Psoas muscle (tissue), 8 donors: ENCODE data around the gene ZNF804A. TPM values are rescaled to one million over a fixed set of nuclear protein-coding genes. Genes with fewer than 3 reads are reported as not detected.

Experiments used
- ATAC-seq, 4 donors: fragments of 200-7000 bp; cut with Tn5 transposase; one replicate each; pipeline ENCODE4 v1.9.1; 2020; ENCODE audit warnings: moderate library complexity in 3 of 4, mild to moderate bottlenecking in 2 of 4
- DNase-seq, 2 donors: peaks; one replicate each; pipeline ENCODE4 v3.0.0-alpha.2; 2020
- H3K27ac ChIP-seq: fragments of 200-600 bp; one replicate; pipeline ENCODE4 v1.8.0; 2022
- H3K27me3 ChIP-seq, 3 donors: fragments of 200-600 bp in 1 of 3; one replicate each; pipeline versions ENCODE4 v1.6.1 to v1.8.0; 2013 to 2022; ENCODE audit warnings: low read length in 2 of 3, mild to moderate bottlenecking in 2 of 3, moderate library complexity in 1 of 3; ENCODE audit not compliant: insufficient read depth in 3 of 3
- H3K36me3 ChIP-seq, 2 donors: fragments of 200-600 bp in 1 of 2; one replicate each; pipeline versions ENCODE4 v1.6.1 to v1.8.0; 2013 to 2022; ENCODE audit warnings: low read depth in 1 of 2, mild to moderate bottlenecking in 1 of 2, moderate library complexity in 1 of 2; ENCODE audit not compliant: insufficient read depth in 1 of 2
- H3K4me1 ChIP-seq: fragments of 200-600 bp; one replicate; pipeline ENCODE4 v1.8.0; 2022
- H3K4me3 ChIP-seq: fragments of 200-600 bp; one replicate; pipeline ENCODE4 v1.8.0; 2022; ENCODE audit warnings: mild to moderate bottlenecking
- H3K9me3 ChIP-seq: fragments of 200-600 bp; one replicate; pipeline ENCODE4 v1.8.0; 2022
- WGBS, 3 donors: extraction: QIAGEN DNeasy Blood & Tissue Kit; methylation state at CpG; one replicate each; pipeline versions ENCODE4 v1.1.6 to v1.1.7; 2013; 5-methylcytosine and 5-hydroxymethylcytosine counted together
- intact Hi-C, 2 donors: fragments of 100-400 bp; cut with DNase I; formaldehyde crosslinking; loops; one replicate each; pipeline versions ENCODE4 v1.11.0 to v1.14.2; 2022
- polyA plus RNA-seq, 3 donors: library from polyadenylated mRNA; stranded (reverse); fragments of 200-250 nt; gene quantifications; one replicate each; pipeline ENCODE4 v1.2.3, GENCODE V29; 2013
- total RNA-seq, 4 donors: library from RNA; stranded (reverse); fragmentation: NEBNext Ultra II Directional in 2 of 4; extraction: Animal tissue kit (Norgen Biotek cat#: 25700) in 2 of 4; gene quantifications; one replicate each; pipeline versions ENCODE4 v1.2.1 to v1.2.4, GENCODE V29; 2021 to 2023
- TF ChIP-seq, protein P1 (sequence below): fragments of 200-600 bp; IDR thresholded peaks from one replicate; pipeline ENCODE4 v1.8.0; 2022; ENCODE audit warnings: antibody characterized with exemption
- donor health status: healthy with polysubstance abuse.
- donor health status: DM: no; HTN: no; CAD: no; lungs with moderate emphysema.
- donor health status: Bipolar disorder and iron deficiency.
- donor health status: healthy.
- donor health status: DM: yes; HTN: yes; CAD: no.
- donor health status: DM: no; HTN: no; CAD: no.
- donor health status: DM: no; HTN: no; CAD: no.
- donor health status: DM: yes; HTN: yes; CAD: no.

The ZNF804A gene
- total and polyA plus RNA-seq, 7 donors: not detected

DNA sequence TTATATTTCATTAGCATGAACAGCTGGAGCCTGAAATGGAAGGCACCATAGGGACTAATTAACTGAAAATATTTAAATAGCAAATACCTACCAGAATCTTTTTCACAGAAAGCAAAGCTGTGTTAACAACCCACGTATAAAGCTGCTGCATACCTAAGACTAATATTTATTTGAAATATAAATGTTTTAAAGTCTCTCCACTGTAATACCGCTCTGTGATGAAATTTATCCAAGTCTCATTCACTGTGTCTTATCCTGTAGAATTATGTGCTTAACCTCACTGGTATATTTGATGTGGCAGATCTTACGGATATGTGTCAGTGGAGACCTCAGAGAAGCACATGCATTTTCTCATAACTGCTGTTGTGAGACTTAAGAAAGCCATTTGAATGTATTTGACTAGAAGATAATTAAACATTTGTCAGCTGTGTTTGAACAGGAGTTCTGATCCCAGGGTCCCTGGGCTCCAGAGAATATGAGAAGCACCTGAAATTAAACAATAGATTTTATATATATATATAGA is 373.3 kb downstream of the ZNF804A start:
- WGBS, 3 donors: 49 to 59% (median 54%) methylated on average over 3 of the region's 3 CpGs
- intact Hi-C loops: no loop called here
- Histone ChIP-seq H3K27ac (no peak overlapping the region), H3K9me3 (peaks cover 4% of the 10 kb centered on the region), H3K27me3 (no peaks in the 10 kb centered on the region), H3K4me3 (no peak overlapping the region), H3K36me3 (no peaks in the 10 kb centered on the region), H3K4me1 (no peaks in the 10 kb centered on the region)
- TF ChIP-seq, protein P1, sequence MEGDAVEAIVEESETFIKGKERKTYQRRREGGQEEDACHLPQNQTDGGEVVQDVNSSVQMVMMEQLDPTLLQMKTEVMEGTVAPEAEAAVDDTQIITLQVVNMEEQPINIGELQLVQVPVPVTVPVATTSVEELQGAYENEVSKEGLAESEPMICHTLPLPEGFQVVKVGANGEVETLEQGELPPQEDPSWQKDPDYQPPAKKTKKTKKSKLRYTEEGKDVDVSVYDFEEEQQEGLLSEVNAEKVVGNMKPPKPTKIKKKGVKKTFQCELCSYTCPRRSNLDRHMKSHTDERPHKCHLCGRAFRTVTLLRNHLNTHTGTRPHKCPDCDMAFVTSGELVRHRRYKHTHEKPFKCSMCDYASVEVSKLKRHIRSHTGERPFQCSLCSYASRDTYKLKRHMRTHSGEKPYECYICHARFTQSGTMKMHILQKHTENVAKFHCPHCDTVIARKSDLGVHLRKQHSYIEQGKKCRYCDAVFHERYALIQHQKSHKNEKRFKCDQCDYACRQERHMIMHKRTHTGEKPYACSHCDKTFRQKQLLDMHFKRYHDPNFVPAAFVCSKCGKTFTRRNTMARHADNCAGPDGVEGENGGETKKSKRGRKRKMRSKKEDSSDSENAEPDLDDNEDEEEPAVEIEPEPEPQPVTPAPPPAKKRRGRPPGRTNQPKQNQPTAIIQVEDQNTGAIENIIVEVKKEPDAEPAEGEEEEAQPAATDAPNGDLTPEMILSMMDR: no peak
- DNase-seq (no peak), ATAC-seq (no peak)
